GM18951 (cell line): ENCODE data around the gene PCED1A.
"Not testable (repeated sequence)": the region's sequence is repeated elsewhere in the genome, so short reads cannot be mapped to it uniquely, and the experiment has no call there.

Experiments
- POLR2A ChIP-seq: IDR thresholded peaks from 4 replicates; pipeline ENCODE4 v1.6.1; 2011; ENCODE audit warnings: mild to moderate bottlenecking; ENCODE audit not compliant: insufficient read length, insufficient read depth; ENCODE audit errors: extremely low read depth
- in situ Hi-C: fragments of 300-500 bp; cut with MboI; formaldehyde crosslinking; loops from one replicate; pipeline ENCODE4 v1.12.0; 2022; ENCODE audit warnings: low sequenced_read_pairs, mixed read lengths, inconsistent platforms; ENCODE audit not compliant: unreplicated experiment

PCED1A gene

GRCh38 chr20:2814587-2815051 is 25.8 kb downstream of the PCED1A start, which contains the start of gene C20orf141:
C20orf141 (plus strand) TSS chr20:2814987; CDS start chr20:2815185, 198 bp downstream.
- in situ Hi-C loops = no loop called here
- TF ChIP-seq POLR2A = no peak

- no peak for TF ChIP-seq POLR2A
- in situ Hi-C loops = no loop called here
Observed at GRCh38 chr20:2814076-2814475, 26.4 kb downstream of the PCED1A start.

- no peak for TF ChIP-seq POLR2A
- in situ Hi-C loops = no loop called here
Observed at GRCh38 chr20:2812189-2812588, 28.3 kb downstream of the PCED1A start.

DNA sequence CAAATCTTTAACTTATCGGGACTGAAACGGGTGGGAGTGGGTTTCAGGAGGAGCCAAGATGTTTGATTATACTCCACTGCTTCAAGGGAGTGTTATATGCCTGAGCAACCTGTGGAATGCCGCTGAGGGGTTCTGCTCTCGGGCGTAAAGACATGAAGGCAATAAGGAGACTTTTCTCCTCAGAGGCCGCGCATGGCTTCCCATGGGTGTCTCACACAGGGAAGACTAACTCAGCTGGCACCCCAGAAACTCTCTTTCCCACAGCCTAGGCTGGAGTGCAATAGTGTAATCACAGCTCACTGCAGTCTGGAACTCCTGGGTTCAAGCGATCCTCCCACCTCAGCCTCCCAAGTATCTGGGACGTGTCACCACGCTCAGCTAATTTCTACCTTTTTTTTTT is 30.8 kb downstream of the PCED1A start:
- no peak for TF ChIP-seq POLR2A

DNA sequence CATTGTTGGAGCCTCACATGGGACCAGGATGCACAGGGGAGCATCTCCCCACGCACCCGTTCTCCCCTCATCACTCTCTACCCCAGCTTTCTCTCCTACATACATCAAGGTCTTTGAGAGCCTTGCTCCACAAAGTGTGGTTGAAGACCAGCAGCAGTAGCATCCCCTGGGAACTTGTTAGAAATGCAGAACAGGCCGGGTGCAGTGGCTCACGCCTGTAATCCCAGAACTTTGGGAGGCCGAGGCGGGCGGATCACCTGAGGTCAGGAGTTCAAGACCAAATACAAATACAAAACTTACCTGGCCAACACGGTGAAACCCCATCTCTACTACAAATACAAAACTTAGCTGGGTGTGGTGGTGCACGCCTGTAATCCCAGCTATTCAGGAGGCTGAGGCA is 32.5 kb downstream of the PCED1A start:
- in situ Hi-C loops = not testable (repeated sequence)

More for the DNA sequence above, 30.8 kb downstream of the PCED1A start:
- in situ Hi-C loops = no loop called here

DNA sequence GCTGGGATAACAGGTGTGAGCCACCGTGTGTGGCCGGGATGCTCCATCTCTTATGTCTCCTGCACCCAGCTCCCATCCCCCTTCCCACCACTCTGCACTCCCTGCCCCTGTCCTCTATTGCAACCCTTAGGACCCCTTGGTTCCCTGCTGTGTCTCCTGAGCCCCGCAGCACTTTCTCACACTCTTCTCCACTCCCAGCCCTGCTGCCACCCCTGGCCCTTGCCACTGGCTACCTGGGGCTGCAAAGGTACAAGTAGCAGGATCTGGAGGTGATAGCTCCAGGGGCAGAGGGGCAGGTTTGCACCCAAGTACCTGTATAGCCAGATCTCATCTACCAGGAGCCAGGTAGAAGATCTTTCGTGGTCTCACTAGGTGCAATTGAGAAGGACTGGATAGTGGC is 33.4 kb downstream of the PCED1A start:
- no peak for TF ChIP-seq POLR2A
- in situ Hi-C loops = no loop called here

DNA sequence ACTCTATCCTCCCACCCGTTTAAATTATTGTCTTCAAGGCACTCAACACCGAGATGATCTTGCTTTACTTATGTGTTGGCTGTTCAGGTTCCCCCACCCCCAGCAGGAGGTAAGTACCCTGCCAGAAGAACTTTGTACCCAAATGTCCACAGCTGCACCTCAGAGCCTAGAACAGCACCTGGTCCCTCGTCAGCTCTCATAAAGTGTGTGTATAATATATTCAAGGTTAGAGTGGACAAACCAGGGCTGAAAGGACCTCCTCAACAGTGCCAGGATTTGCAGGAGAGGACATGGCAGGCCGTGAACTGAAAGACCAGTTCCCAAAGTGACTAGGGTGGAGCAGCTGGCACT is 34.1 kb downstream of the PCED1A start:
- no peak for TF ChIP-seq POLR2A

GRCh38 chr20:2805689-2806350 is 34.6 kb downstream of the PCED1A start:
- in situ Hi-C loops = no loop called here

More for the DNA sequence above, 34.1 kb downstream of the PCED1A start:
- in situ Hi-C loops = no loop called here

DNA sequence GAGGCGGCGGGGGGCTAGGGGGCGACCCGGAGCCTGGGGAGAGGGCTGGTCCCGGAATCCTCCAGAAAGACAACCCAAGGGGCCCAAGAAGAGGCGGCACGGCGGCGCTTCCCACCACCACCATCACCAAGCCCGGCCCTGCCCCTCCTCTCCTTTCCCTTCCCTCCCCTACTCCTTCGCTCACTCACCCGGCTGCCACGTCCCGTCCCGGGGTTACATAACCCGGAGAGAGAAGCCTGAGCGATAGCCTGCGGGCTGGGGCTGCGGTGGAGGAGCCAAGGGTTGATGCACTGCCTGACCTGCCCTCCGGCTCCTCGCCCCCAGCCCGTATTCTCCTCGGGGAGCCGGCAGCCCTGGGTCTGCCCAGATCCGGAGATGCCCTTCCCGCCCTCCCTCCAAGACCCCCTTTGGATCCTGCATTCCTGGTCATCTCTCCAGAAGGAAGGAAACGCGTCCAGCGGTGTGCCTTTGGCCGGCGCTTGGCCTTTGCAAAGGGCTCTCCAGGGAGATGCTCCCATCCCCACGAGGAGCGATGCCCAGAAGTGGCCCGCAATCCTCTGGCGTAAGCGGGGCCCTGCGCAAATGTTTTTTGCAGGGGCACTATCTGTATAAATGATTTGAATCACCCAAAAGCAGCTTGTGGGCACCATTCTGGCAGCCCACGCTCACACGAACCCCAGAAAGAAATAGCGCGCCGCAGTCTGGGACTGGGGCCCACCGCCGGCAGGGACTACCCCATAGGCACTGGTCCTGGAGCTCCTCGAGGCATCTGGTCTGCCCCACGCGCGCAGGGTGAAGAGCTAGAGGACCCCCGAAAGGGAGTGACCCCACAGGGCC is 35.4 kb downstream of the PCED1A start:
- in situ Hi-C loops = no loop called here
- no peak for TF ChIP-seq POLR2A

More at GRCh38 chr20:2805689-2806350, 34.6 kb downstream of the PCED1A start:
- TF ChIP-seq POLR2A = no peak

GRCh38 chr20:2804041-2804828 is 36.2 kb downstream of the PCED1A start:
- in situ Hi-C loops = no loop called here
- TF ChIP-seq POLR2A = no peak

- in situ Hi-C loops = no loop called here
- TF ChIP-seq POLR2A = no peak
Observed at GRCh38 chr20:2801286-2801728, 39.1 kb downstream of the PCED1A start.

DNA sequence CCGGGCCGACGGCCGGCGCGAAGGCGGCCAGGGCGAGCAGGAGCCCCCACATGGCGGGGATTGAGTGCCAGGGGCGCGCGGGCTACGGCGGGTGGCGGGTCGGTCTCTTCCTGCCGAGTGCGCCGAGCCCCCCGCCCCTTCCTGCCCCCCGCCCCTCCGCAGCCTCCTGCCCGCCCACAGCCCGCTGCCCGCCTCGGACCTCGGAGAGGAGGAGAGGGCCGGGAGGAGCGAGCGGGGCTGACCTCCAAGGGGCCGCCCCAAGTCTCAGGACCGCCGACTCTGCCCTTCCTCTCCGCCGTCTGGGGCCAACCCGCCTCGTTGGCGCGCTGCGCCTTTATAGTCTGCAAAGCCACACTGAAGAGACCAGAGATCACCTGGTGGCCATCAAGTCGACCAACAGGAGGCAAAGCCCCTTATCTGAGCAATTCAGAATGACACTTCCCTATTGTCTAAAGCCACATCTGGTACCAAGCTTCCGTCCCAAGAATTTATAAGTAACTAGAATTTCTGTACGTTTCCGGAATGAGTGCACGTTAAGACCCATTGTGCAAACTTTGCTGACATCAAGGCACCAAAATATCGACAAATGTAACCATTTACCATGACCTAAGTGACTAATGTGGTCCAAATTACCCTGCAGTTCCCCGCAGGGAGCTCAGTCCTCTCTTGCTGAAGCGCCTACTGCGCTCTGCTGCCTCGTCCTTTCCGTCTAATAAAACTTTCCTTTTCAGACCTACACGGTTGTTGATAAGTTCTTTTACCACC is 39.8 kb downstream of the PCED1A start, which contains the start of gene CPXM1:
CPXM1 (minus strand) TSS at position 107 of the 765 bp plus-strand sequence; CDS start at position 52, 55 bp downstream.
- TF ChIP-seq POLR2A = peak; percentile 70
- in situ Hi-C loops = no loop called here

DNA sequence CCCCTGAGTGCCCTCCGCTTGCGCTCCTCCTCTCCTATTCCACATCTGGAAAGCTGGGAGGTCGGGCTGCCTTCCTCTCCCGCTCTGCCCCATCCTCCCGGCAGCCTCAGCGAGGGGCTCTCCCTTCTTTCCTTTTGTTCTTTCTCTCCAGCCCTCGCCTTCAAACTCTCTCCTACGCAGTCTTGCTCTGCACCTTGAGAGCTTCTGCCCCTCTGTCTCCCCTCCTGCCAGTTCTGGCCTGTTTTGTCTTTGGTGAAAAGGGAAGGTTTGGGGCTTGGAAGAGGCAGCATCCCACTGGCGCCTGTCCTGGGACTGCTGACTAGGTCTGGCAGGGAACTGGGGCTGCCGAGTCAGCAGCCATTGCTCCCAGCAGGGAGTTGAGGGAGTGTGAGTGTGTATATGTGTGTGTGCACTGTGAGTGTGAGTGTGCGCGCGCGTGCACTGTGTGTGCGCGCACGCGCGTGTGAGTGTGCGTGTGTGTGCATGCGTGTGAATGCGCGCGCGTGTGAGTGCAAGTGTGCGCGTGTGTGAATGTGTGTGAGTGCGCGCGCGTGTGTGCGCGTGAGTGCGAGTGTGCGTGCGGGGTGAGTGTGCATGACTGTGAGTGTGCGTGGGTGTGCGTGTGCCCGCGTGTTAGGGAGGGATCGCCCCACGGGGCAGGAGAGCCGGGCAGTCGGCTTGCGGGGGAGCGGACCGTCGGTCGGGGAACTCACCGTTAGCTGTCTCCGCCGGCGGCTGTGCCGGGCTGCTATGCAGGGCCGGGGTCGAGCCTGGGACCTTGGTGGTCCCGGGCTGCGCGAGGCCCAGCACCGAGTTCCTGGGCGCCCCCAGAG is 40.6 kb downstream of the PCED1A start:
- in situ Hi-C loops = no loop called here
- TF ChIP-seq POLR2A = no peak
